Neural progenitor cell (in vitro differentiated cells): Measurements from ENCODE around the gene ASTN1. TPM values are rescaled to one million over a fixed set of nuclear protein-coding genes. Genes with fewer than 3 reads are reported as not detected.

Source experiments
- DNase-seq: peaks from one replicate; pipeline ENCODE4 v3.0.0-alpha.2; 2016; ENCODE audit warnings: low spot score
- H2AFZ ChIP-seq: fragments of 200-600 bp; sonication (generic); replicated peaks from 2 replicates; pipeline ENCODE4 v1.6.1; 2016; ENCODE audit warnings: antibody characterized with exemption
- H3F3A ChIP-seq: fragments of 200-600 bp; sonication (generic); 2 replicates; pipeline ENCODE4 v1.6.1; 2016; ENCODE audit warnings: antibody characterized with exemption, low read depth
- H3K27ac ChIP-seq: fragments of 200-600 bp; sonication (generic); 2 replicates; pipeline ENCODE4 v1.5.1; 2016; ENCODE audit warnings: mild to moderate bottlenecking
- H3K27me3 ChIP-seq: fragments of 200-600 bp; sonication (generic); 2 replicates; pipeline ENCODE4 v1.6.1; 2016; ENCODE audit warnings: mild to moderate bottlenecking, moderate library complexity
- H3K36me3 ChIP-seq: fragments of 200-600 bp; sonication (generic); 2 replicates; pipeline ENCODE4 v1.5.1; 2016
- H3K4me1 ChIP-seq: fragments of 200-600 bp; sonication (generic); 2 replicates; pipeline ENCODE4 v1.6.1; 2016; ENCODE audit warnings: mixed run types
- H3K4me2 ChIP-seq: fragments of 200-600 bp; sonication (generic); 2 replicates; pipeline ENCODE4 v1.6.1; 2016
- H3K4me3 ChIP-seq: fragments of 200-600 bp; sonication (generic); 2 replicates; pipeline ENCODE4 v1.5.1; 2016
- H3K79me2 ChIP-seq: fragments of 200-600 bp; sonication (generic); 2 replicates; pipeline ENCODE4 v1.6.1; 2016; ENCODE audit warnings: low read depth
- H3K9ac ChIP-seq: fragments of 200-600 bp; sonication (generic); 2 replicates; pipeline ENCODE4 v1.6.1; 2016
- H3K9me3 ChIP-seq: fragments of 200-600 bp; sonication (generic); 2 replicates; pipeline ENCODE4 v1.5.1; 2016; ENCODE audit warnings: low read depth
- H4K20me1 ChIP-seq: fragments of 200-600 bp; sonication (generic); 2 replicates; pipeline ENCODE4 v1.6.1; 2016; ENCODE audit warnings: low read depth
- H3K27ac Mint-ChIP-seq: 3 replicates; pipeline ENCODE4 v1.8.0; 2021; ENCODE audit warnings: mixed read lengths
- H3K27me3 Mint-ChIP-seq: 2 replicates; pipeline ENCODE4 v1.8.0; 2022; ENCODE audit warnings: low read depth, mild to moderate bottlenecking, inconsistent platforms, moderate library complexity, mixed read lengths; ENCODE audit not compliant: insufficient read depth
- H3K36me3 Mint-ChIP-seq: 3 replicates; pipeline ENCODE4 v1.8.0; 2021; ENCODE audit warnings: mixed read lengths
- H3K4me1 Mint-ChIP-seq: 3 replicates; pipeline ENCODE4 v1.8.0; 2021; ENCODE audit warnings: mixed read lengths
- H3K4me3 Mint-ChIP-seq: 3 replicates; pipeline ENCODE4 v1.8.0; 2021; ENCODE audit warnings: mild to moderate bottlenecking, moderate library complexity, mixed read lengths
- H3K9me3 Mint-ChIP-seq: 3 replicates; pipeline ENCODE4 v1.8.0; 2020; ENCODE audit warnings: mixed read lengths
- CTCF ChIP-seq: fragments of 200-600 bp; sonication (generic); IDR thresholded peaks from 2 replicates; pipeline ENCODE4 v1.5.1; 2017; ENCODE audit warnings: antibody characterized with exemption, mild to moderate bottlenecking
- EZH2 ChIP-seq: fragments of 200-600 bp; sonication (generic); IDR thresholded peaks from 2 replicates; pipeline ENCODE4 v1.6.1; 2017; ENCODE audit warnings: antibody characterized with exemption, mild to moderate bottlenecking, moderate library complexity
- EZH2phosphoT487 ChIP-seq: fragments of 200-600 bp; sonication (generic); IDR thresholded peaks from 2 replicates; pipeline ENCODE4 v1.6.1; 2017; ENCODE audit warnings: antibody characterized with exemption
- total RNA-seq: library from RNA; depleted of rRNA; stranded (reverse); fragments of >200 nt; gene quantifications from 2 replicates; pipeline ENCODE4 v1.2.3, GENCODE V29; 2015; ENCODE audit warnings: low replicate concordance

Gene ASTN1
- total RNA-seq, 1 donor from 2014 or later: 7.7 TPM

GRCh38 chr1:177045151-177045550 lies 119.4 kb downstream of the ASTN1 start:
- Mint-ChIP-seq H3K36me3 (peaks cover 3% of the 10 kb centered on the region), H3K9me3 (no peaks in the 10 kb centered on the region), H3K27ac (no peak overlapping the region), H3K4me1 (peaks cover 18% of the 10 kb centered on the region), H3K4me3 (no peak overlapping the region), H3K27me3 (peaks cover 3% of the 10 kb centered on the region)
- DNase-seq: peak; percentile 57
- no peak overlapping the region for H3K4me3 ChIP-seq
- no peak overlapping the region for H3K27ac ChIP-seq
- H2AFZ ChIP-seq: no peak overlapping the region
- no peak overlapping the region for H3K9ac ChIP-seq
- peaks cover 13% of the 10 kb centered on the region for H3F3A ChIP-seq
- no peaks in the 10 kb centered on the region for H3K36me3 ChIP-seq
- no peaks in the 10 kb centered on the region for H3K9me3 ChIP-seq
- H3K4me1 ChIP-seq: peaks cover 15% of the 10 kb centered on the region
- H3K4me2 ChIP-seq: peak overlapping the region; percentile 51
- no peak for TF ChIP-seq CTCF
- no peak for TF ChIP-seq EZH2phosphoT487
- TF ChIP-seq EZH2: no peak
- no peaks in the 10 kb centered on the region for H3K79me2 ChIP-seq
- peaks cover 4% of the 10 kb centered on the region for H3K27me3 ChIP-seq
- no peaks in the 10 kb centered on the region for H4K20me1 ChIP-seq

- H3K4me1 ChIP-seq: peaks cover 15% of the 10 kb centered on the region
These were observed 120.1 kb downstream of the ASTN1 start for GRCh38 chr1:177044390-177044789.

GRCh38 chr1:177043597-177043996 lies 120.9 kb downstream of the ASTN1 start:
- peaks cover 15% of the 10 kb centered on the region for H3K4me1 Mint-ChIP-seq
- Histone ChIP-seq H3K4me1 (peaks cover 15% of the 10 kb centered on the region), H3K36me3 (no peaks in the 10 kb centered on the region), H3K4me2 (no peak overlapping the region), H3F3A (peaks cover 13% of the 10 kb centered on the region), H4K20me1 (no peaks in the 10 kb centered on the region), H3K4me3 (no peak overlapping the region), H3K9ac (no peak overlapping the region), H3K27ac (no peak overlapping the region), H3K9me3 (no peaks in the 10 kb centered on the region), H3K27me3 (peaks cover 4% of the 10 kb centered on the region), H2AFZ (no peak overlapping the region), H3K79me2 (no peaks in the 10 kb centered on the region)
- H3K36me3 Mint-ChIP-seq: peaks cover 3% of the 10 kb centered on the region
- no peak overlapping the region for H3K4me3 Mint-ChIP-seq
- no peak overlapping the region for H3K27ac Mint-ChIP-seq
- no peaks in the 10 kb centered on the region for H3K9me3 Mint-ChIP-seq
- H3K27me3 Mint-ChIP-seq: peaks cover 3% of the 10 kb centered on the region
- no peak for DNase-seq
- TF ChIP-seq CTCF: no peak
- TF ChIP-seq EZH2phosphoT487: no peak
- TF ChIP-seq EZH2: no peak

More at GRCh38 chr1:177044390-177044789, 120.1 kb downstream of the ASTN1 start:
- Histone ChIP-seq H3K9ac (no peak overlapping the region), H3K9me3 (no peaks in the 10 kb centered on the region), H3K4me2 (peak overlapping the region; percentile 51), H3F3A (peaks cover 13% of the 10 kb centered on the region), H4K20me1 (no peaks in the 10 kb centered on the region), H3K36me3 (no peaks in the 10 kb centered on the region), H3K27ac (no peak overlapping the region), H3K79me2 (no peaks in the 10 kb centered on the region), H3K4me3 (no peak overlapping the region), H2AFZ (peak overlapping the region; percentile 35), H3K27me3 (peaks cover 4% of the 10 kb centered on the region)
- H3K27ac Mint-ChIP-seq: no peak overlapping the region
- H3K4me1 Mint-ChIP-seq: peaks cover 18% of the 10 kb centered on the region
- H3K27me3 Mint-ChIP-seq: peaks cover 3% of the 10 kb centered on the region
- peaks cover 3% of the 10 kb centered on the region for H3K36me3 Mint-ChIP-seq
- DNase-seq: peak; percentile 46
- H3K4me3 Mint-ChIP-seq: peak overlapping the region; percentile 17
- H3K9me3 Mint-ChIP-seq: no peaks in the 10 kb centered on the region
- TF ChIP-seq EZH2 (no peak), EZH2phosphoT487 (no peak), CTCF (no peak)
